ENCODE measurements around the gene SNAPC4. TPM values are rescaled to one million over a fixed set of nuclear protein-coding genes. Genes with fewer than 3 reads are reported as not detected.

The SNAPC4 gene
- total RNA-seq, 2 donors from 2014 or later = 12.5 to 16.7 TPM

Other genes starting within 250 kb of the SNAPC4 start
- under 1 TPM; 0.08 to 0.11 TPM for gene LHX3, start 195.0 kb downstream of the SNAPC4 start, total RNA-seq
- 10 to 100 TPM; 24.1 to 26.2 TPM for gene QSOX2, start 154.4 kb downstream of the SNAPC4 start, total RNA-seq
- gene CCDC187, start 96.1 kb downstream of the SNAPC4 start, total RNA-seq = under 1 TPM in 1 of 2 donors, not detected in 1; 0.02 TPM
- gene GPSM1, start 72.6 kb downstream of the SNAPC4 start, total RNA-seq = 10 to 100 TPM in 1 of 2 donors, 1 to 10 TPM in 1; 8.5 to 12.3 TPM
- 10 to 100 TPM; 10.6 to 15.6 TPM for gene DNLZ, start 36.4 kb downstream of the SNAPC4 start, total RNA-seq
- 1 to 10 TPM; 1.3 to 1.7 TPM for gene CARD9, start 26.5 kb downstream of the SNAPC4 start, total RNA-seq
- gene ENTR1, start 10.4 kb upstream of the SNAPC4 start, total RNA-seq = 10 to 100 TPM; 52.2 to 75.4 TPM
- 100 to 1,000 TPM in 1 of 2 donors, 10 to 100 TPM in 1; 94.1 to 110 TPM for gene PMPCA, start 10.5 kb upstream of the SNAPC4 start, total RNA-seq
- 10 to 100 TPM; 14.4 to 16.0 TPM for gene INPP5E, start 39.7 kb upstream of the SNAPC4 start, total RNA-seq
- 10 to 100 TPM; 56.6 to 79.5 TPM for gene SEC16A, start 82.9 kb upstream of the SNAPC4 start, total RNA-seq
- 10 to 100 TPM; 76.4 to 85.5 TPM for gene NOTCH1, start 145.9 kb upstream of the SNAPC4 start, total RNA-seq

Data from activated naive CD4-positive, alpha-beta T cell treated with anti-CD3 and anti-CD28 coated beads, Interleukin-2, amount 50 U/mL, for 72 hours (primary cell).